GM21576 (cell line): Measurements from ENCODE around the gene PICK1.

Experiments
- ATAC-seq: cut with Tn5 transposase; IDR thresholded peaks from one replicate; pipeline ENCODE4 v1.9.1; 2021; ENCODE audit warnings: mild to moderate bottlenecking, moderate library complexity; ENCODE audit not compliant: unreplicated experiment

The PICK1 gene

DNA sequence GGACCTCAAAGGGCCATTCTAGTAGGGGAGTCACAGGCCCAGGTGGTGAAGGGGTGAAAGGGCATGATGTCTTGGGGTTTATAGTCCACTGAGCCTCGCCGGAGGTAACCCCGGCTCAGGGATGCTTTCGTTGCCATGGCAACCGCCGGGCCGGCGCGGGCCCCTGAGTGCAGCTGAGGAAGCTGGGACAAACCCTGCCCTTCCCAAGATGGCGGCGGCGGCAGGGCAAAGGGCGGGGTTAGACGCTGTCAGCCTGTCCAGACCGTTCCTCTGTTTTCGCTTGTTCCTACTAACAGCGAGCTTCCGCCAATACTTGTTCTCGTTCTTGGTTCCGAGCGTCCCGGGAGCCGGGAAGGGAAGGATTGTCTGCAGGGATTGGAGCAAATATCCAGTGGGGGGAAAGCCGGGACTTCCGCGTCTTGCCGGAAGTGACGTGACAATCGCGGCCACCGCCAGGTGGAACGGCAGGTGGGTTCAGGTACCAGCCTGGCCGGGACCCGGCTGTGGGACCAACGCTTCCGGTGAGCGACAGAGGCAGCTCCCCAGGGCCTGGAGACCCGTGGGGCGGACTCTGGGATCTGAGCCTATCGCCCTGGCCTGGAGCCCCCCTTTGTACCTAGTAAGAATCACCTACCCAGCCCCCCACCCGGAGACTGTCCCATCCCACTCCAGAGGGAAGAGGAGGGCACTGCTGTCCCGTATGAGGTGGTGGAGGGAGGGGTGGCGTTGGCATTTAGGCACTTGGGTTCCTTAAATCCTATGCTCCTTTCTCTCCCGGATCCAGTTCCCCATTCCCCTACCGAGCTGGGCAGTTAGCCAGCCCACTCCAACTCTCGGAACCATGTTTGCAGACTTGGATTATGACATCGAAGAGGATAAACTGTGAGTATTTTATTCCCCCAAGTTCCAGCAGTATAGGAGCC lies at the start of gene PICK1:
TSS of gene PICK1 (plus strand) at position 436 of the 923 bp plus-strand sequence. CDS start at position 842, 406 bp downstream.
- no peak for ATAC-seq

DNA sequence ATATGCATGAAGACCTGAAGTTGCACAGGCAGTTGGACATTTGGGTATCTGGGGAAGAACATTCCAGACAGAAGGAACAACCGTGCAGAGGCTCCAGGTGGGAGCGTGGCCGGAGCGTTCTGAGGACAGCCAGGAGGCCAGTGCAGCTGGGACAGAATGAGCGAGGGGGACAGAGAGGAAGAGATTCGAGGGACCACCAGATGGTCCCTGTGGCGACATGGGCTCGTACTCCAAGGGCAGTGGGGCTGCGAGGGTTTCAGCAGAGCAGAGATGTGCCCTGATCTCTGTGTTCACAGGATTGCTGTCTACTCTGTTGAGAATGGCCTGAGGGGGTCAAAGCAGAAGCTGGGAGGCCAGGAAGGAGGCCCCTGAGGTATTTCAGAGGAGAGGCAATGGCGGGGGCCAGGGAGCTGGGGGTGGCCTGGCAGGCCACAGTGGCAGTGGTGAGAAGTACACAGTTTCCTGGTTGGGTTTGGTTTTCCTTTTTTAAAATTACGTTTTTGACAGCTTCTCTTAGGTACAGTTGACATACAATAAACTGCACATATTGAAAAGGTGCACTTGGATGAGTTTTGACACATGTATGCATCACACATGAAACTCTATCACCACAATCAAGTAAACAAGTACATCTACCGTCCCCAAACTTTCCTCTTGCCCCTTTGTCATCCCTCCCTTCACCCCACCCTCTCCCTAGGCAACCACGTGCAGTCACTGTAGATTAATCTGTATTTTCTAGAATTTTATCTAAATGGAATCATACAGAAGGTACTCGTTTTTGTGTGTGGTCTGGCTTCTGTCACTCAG lies 48.0 kb upstream of the PICK1 start:
- ATAC-seq = no peak

DNA sequence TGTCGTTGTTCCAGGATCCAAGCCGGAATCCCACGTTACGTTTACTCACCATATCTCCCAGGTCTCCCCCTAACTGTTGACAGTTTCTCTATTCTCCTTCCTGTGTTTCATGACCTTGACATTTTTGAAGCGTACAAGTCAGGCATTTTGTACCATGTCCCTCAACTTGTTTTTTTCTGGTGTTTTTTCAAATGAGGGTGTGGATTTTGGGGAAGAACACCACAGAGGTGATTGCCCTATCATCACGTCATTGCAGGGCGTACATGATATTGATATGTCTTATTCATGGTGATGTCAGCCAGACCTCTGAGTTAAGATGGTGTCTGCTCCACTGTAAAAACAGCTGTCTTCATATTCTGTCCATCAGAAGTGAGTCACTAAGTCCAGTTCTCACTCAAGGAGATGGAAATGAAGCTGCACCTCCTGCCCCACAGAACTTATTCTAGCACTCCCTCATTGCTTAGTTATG lies 44.6 kb upstream of the PICK1 start:
- no peak for ATAC-seq

GRCh38 chr22:38014083-38014482 lies 43.1 kb upstream of the PICK1 start:
- no peak for ATAC-seq

GRCh38 chr22:38016182-38017151 lies 40.7 kb upstream of the PICK1 start:
- ATAC-seq = no peak

- no peak for ATAC-seq
Observed at GRCh38 chr22:38017272-38017920, 39.8 kb upstream of the PICK1 start.

- no peak for ATAC-seq
Observed at GRCh38 chr22:38017939-38018885, 39.0 kb upstream of the PICK1 start.

- no peak for ATAC-seq
Observed at GRCh38 chr22:38018938-38019827, 38.0 kb upstream of the PICK1 start.

DNA sequence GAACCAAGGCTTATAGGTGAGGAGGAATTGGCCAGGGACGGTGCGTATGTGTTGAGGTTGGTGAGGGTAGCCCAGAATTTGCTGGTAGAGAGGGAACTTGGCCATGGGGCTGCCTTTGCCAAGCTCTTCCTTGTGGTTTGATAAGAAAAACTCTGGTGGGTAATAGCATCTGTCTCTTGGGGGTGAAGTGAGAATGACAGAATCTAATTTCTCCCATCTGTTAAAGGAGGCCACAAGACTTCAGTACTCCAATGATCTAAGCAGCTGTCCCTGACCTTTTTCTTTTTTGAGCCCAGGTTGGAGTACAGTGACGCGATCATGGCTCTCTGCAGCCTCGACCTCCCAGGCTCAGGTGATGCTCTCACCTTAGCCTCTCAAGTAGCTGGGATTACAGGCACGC lies 36.0 kb upstream of the PICK1 start:
- no peak for ATAC-seq

DNA sequence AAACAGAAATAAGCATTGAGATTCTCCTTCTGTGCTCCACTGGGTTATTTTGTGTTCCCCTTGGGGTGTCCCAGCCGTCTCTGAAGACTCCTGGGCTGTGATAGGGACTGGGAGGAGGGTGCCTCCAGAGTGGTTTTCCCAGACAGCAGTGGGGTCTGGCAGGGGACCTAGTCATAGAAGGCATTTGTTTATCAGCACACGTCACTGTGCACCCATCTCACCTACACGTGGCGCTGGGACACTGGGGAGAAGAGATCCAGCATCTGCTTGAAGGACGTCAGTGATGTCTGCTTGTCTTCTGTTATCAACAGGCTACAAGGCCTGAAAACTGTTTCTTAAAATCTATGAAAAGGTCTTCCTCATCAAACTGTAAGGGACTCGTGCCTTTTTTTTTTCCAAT lies 34.2 kb upstream of the PICK1 start:
- ATAC-seq = no peak

DNA sequence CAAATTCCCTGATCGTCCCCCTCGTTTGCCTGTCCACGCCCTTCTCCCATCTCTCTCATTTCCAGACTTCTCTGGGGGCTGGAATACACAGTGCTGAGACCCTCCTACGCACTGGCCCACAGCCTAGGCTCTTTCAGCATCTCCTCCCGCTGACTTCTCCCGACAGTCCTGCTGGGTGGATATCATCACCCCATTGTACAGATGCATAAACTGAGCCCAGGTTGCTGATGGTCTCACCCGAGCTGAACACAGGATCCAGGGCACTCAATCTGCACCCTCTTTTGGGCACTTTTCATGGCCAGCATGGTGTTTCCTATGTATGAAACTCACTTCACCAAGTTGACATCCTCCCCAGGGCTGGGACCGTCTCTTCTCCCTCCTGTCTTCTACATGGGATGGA lies 31.7 kb upstream of the PICK1 start:
- ATAC-seq = no peak

- ATAC-seq = no peak
Observed at GRCh38 chr22:38026130-38027111, 30.8 kb upstream of the PICK1 start.

GRCh38 chr22:38027487-38027886 lies 29.7 kb upstream of the PICK1 start:
- no peak for ATAC-seq

DNA sequence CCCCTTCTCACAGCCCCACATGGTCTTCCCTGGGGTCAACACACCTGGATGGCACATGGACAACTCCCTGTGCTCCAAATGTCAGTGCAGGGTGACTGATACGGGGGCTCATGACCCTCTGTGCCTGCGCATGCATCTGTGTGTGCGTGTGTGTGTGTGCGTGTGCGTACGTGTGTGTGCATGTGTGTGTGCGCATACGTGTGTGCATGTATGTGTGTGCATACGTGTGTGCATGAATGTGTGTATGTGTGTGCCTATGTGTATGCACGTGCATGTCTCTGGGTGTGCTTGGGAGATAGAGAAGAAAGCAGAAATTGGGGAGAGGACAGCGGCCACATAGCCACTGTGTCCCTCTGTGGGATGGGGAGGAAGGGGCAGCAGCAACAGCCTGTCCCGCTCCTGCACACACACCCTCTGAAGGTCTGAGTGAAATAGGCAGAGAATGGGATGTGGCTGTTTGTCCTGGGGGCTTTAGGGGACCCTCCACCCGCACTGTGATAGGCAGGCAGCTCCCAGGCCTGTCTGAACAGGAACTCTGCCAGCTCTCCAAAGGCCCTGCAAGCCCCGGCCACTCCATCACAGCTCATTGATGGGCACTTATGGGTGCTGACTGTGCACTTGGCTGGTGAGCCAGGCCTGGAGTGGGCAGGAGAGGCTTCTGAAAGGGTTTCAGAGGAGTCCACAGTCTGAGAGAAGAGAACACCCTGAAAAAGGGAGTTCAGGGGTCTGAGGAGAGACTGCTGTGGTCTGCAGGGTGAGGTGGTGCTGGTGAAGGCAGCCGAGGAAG lies 28.7 kb upstream of the PICK1 start:
- ATAC-seq = no peak

- ATAC-seq = no peak
Observed at GRCh38 chr22:38029370-38029769, 27.8 kb upstream of the PICK1 start.

DNA sequence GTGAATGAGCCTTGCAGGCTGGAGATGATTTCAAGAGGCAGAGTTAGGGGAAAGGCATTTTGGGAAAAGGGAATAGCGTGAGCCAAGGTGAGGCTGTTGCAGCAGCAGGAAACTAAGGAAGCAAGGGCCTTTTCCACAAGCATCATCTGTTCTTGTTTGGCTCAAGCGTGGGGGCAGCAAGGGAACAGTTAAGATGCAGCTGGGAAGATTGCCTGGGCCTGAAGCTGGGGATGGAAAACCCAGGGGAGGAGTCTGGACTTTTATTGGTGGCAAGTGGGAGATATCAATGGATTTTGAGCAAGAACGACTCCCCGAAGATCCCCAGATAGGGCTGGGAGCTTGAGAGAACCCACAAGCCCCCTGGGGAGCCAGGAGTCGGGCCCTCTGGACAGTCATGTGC lies 27.3 kb upstream of the PICK1 start:
- no peak for ATAC-seq
